Measurements from ENCODE around the gene ZBTB46.
"Not testable (repeated sequence)": the region's sequence is repeated elsewhere in the genome, so short reads cannot be mapped to it uniquely, and the experiment has no call there.

The ZBTB46 gene

GRCh38 chr20:63814891-63815614, 16.0 kb downstream of the ZBTB46 start:
- DNase-seq (ENCODE audit: low read depth in 3 of 3): no peak

- DNase-seq (ENCODE audit: low read depth in 3 of 3): no peak
Measured at GRCh38 chr20:63811491-63811875, 19.6 kb downstream of the ZBTB46 start.

- DNase-seq (ENCODE audit: low read depth in 3 of 3): no peak
Measured at GRCh38 chr20:63810730-63811490, 20.2 kb downstream of the ZBTB46 start.

GRCh38 chr20:63809856-63810255, 21.2 kb downstream of the ZBTB46 start:
- no peak for DNase-seq (ENCODE audit: low read depth in 3 of 3)

GRCh38 chr20:63808964-63809674, 21.9 kb downstream of the ZBTB46 start:
- no peak for DNase-seq (ENCODE audit: low read depth in 3 of 3)

GRCh38 chr20:63808145-63808724, 22.8 kb downstream of the ZBTB46 start:
- DNase-seq (ENCODE audit: low read depth in 3 of 3): no peak

GRCh38 chr20:63807654-63808053, 23.4 kb downstream of the ZBTB46 start:
- no peak for DNase-seq (ENCODE audit: low read depth in 3 of 3)

GRCh38 chr20:63804308-63804636, 26.8 kb downstream of the ZBTB46 start:
- no peak for DNase-seq (ENCODE audit: low read depth in 3 of 3)

GRCh38 chr20:63802469-63803240, 28.4 kb downstream of the ZBTB46 start:
- DNase-seq (ENCODE audit: low read depth in 3 of 3): no peak

- not testable (repeated sequence) for DNase-seq (ENCODE audit: low read depth in 3 of 3)
Measured at GRCh38 chr20:63801174-63801573, 29.9 kb downstream of the ZBTB46 start.

- not testable (repeated sequence) for DNase-seq (ENCODE audit: low read depth in 3 of 3)
Measured at GRCh38 chr20:63800411-63800810, 30.7 kb downstream of the ZBTB46 start.

- not testable (repeated sequence) for DNase-seq (ENCODE audit: low read depth in 3 of 3)
Measured at GRCh38 chr20:63799127-63799526, 31.9 kb downstream of the ZBTB46 start.

- not testable (repeated sequence) for DNase-seq (ENCODE audit: low read depth in 3 of 3)
Measured at GRCh38 chr20:63797175-63797574, 33.9 kb downstream of the ZBTB46 start.

GRCh38 chr20:63795178-63795830, 35.8 kb downstream of the ZBTB46 start:
- DNase-seq (ENCODE audit: low read depth in 3 of 3): no peak

- DNase-seq (ENCODE audit: low read depth in 3 of 3): no peak
Measured at GRCh38 chr20:63794614-63795013, 36.5 kb downstream of the ZBTB46 start.

GRCh38 chr20:63792866-63793265, 38.2 kb downstream of the ZBTB46 start:
- DNase-seq (ENCODE audit: low read depth in 3 of 3): no peak

- no peak for DNase-seq (ENCODE audit: low read depth in 3 of 3)
Measured at GRCh38 chr20:63791497-63792156, 39.4 kb downstream of the ZBTB46 start.

GRCh38 chr20:63790572-63791168, 40.4 kb downstream of the ZBTB46 start:
- no peak for DNase-seq (ENCODE audit: low read depth in 3 of 3)

- DNase-seq (ENCODE audit: low read depth in 3 of 3): no peak
Measured at GRCh38 chr20:63789836-63790571, 41.1 kb downstream of the ZBTB46 start.

Data from stimulated activated CD4-positive, alpha-beta T cell treated with anti-CD3 and anti-CD28 coated beads, TNF-alpha, amount 100 ng/mL, for 24 hours (primary cell).